IMR-90 (cell line): ENCODE results near the gene SYNE3. TPM values are rescaled to one million over a fixed set of nuclear protein-coding genes. Genes with fewer than 3 reads are reported as not detected.

Source experiments
- ATAC-seq: fragments of 200-7000 bp; cut with Tn5 transposase; 2 replicates; pipeline ENCODE4 v1.9.1; 2020; ENCODE audit warnings: low read depth, mild to moderate bottlenecking, moderate library complexity
- BruUV-seq: library from RNA; stranded (reverse); fragments of 400-500 nt; replicated peaks from 2 replicates; lab custom pipeline; 2021; lab: Mats Ljungman, UMichigan
- CTCF ChIA-PET: fragments of 300-600 bp; formaldehyde crosslinking; extraction: SDS; loops from one replicate; lab custom pipeline; 2021; ENCODE audit warnings: antibody characterized with exemption; lab: Yijun Ruan, JAX
- POLR2A ChIA-PET: fragments of 300-600 bp; sonication (Branson Sonifier 250); formaldehyde crosslinking; loops from one replicate; lab custom pipeline; 2022; ENCODE audit warnings: antibody characterized with exemption; ENCODE audit not compliant: unreplicated experiment; lab: Charles Lee
- DNase-seq: peaks from one replicate; pipeline ENCODE4 v3.0.0; 2013
- H2AFZ ChIP-seq: replicated peaks from 2 replicates; pipeline ENCODE3; 2013; ENCODE audit warnings: low read length, mild to moderate bottlenecking; ENCODE audit not compliant: poor library complexity
- H2AK5ac ChIP-seq: 2 replicates; pipeline ENCODE4 v1.6.1; 2013; ENCODE audit warnings: low read depth, low read length, inconsistent platforms
- H2AK9ac ChIP-seq: replicated peaks from 2 replicates; pipeline ENCODE3; 2013; ENCODE audit warnings: mild to moderate bottlenecking, low read depth, low read length, moderate library complexity; ENCODE audit not compliant: poor library complexity
- H2BK120ac ChIP-seq: 2 replicates; pipeline ENCODE4 v1.6.1; 2013; ENCODE audit warnings: low read depth, low read length, inconsistent platforms
- H2BK15ac ChIP-seq: 3 replicates; pipeline ENCODE4 v1.6.1; 2013; ENCODE audit warnings: low read depth, low read length, inconsistent platforms
- H2BK20ac ChIP-seq: 2 replicates; pipeline ENCODE4 v1.6.1; 2013; ENCODE audit warnings: low read depth, mild to moderate bottlenecking, inconsistent platforms, low read length, moderate library complexity
- H2BK5ac ChIP-seq: 2 replicates; pipeline ENCODE4 v1.6.1; 2013; ENCODE audit warnings: mild to moderate bottlenecking, low read depth, low read length, inconsistent platforms; ENCODE audit not compliant: poor library complexity, severe bottlenecking
- H3K14ac ChIP-seq: replicated peaks from 2 replicates; pipeline ENCODE4 v1.6.1; 2013; ENCODE audit warnings: low read depth, low read length, inconsistent platforms
- H3K18ac ChIP-seq: 2 replicates; pipeline ENCODE4 v1.6.1; 2013; ENCODE audit warnings: low read depth, low read length, control low read depth
- H3K23ac ChIP-seq: 2 replicates; pipeline ENCODE4 v1.6.1; 2013; ENCODE audit warnings: low read depth, low read length, inconsistent platforms
- H3K27ac ChIP-seq: 2 replicates; pipeline ENCODE4 v1.5.1; 2013; ENCODE audit warnings: mild to moderate bottlenecking, control low read depth, low read length; ENCODE audit not compliant: insufficient read depth
- H3K27me3 ChIP-seq: 2 replicates; pipeline ENCODE4 v1.6.1; 2013; ENCODE audit warnings: low read length; ENCODE audit not compliant: control insufficient read depth, insufficient read depth
- H3K36me3 ChIP-seq: 2 replicates; pipeline ENCODE4 v1.6.1; 2013; ENCODE audit warnings: low read length, mixed read lengths; ENCODE audit not compliant: control insufficient read depth, insufficient read depth
- H3K4ac ChIP-seq: 2 replicates; pipeline ENCODE4 v1.6.1; 2013; ENCODE audit warnings: low read depth, low read length, inconsistent platforms
- H3K4me1 ChIP-seq: 2 replicates; pipeline ENCODE4 v1.6.1; 2013; ENCODE audit warnings: low read length, mixed read lengths; ENCODE audit not compliant: control insufficient read depth, insufficient read depth
- H3K4me2 ChIP-seq: 2 replicates; pipeline ENCODE4 v1.6.1; 2013; ENCODE audit warnings: low read depth, mild to moderate bottlenecking, control low read depth, low read length, moderate library complexity
- H3K4me3 ChIP-seq: 2 replicates; pipeline ENCODE4 v1.5.1; 2013; ENCODE audit warnings: low read depth, mild to moderate bottlenecking, control low read depth, low read length, moderate library complexity; ENCODE audit not compliant: insufficient read depth
- H3K56ac ChIP-seq: 2 replicates; pipeline ENCODE4 v1.6.1; 2013; ENCODE audit warnings: low read length, inconsistent platforms; ENCODE audit not compliant: insufficient read depth; ENCODE audit errors: extremely low read depth
- H3K79me1 ChIP-seq, 2 experiments: 2 replicates each; pipeline ENCODE4 v1.6.1; 2013; ENCODE audit warnings: low read length in 2 of 2, inconsistent platforms in 1 of 2, low read depth in 1 of 2
- H3K9ac ChIP-seq: 2 replicates; pipeline ENCODE4 v1.6.1; 2013; ENCODE audit warnings: low read depth, low read length, control low read depth
- H3K9me1 ChIP-seq: 2 replicates; pipeline ENCODE4 v1.6.1; 2013; ENCODE audit warnings: low read length, inconsistent platforms; ENCODE audit not compliant: insufficient read depth
- H3K9me3 ChIP-seq: 2 replicates; pipeline ENCODE4 v1.6.1; 2013; ENCODE audit warnings: low read length; ENCODE audit not compliant: control insufficient read depth, insufficient read depth
- H4K20me1 ChIP-seq: 2 replicates; pipeline ENCODE4 v1.6.1; 2013; ENCODE audit warnings: low read length, inconsistent platforms; ENCODE audit not compliant: insufficient read depth
- H4K5ac ChIP-seq: 2 replicates; pipeline ENCODE4 v1.6.1; 2013; ENCODE audit warnings: mild to moderate bottlenecking, low read depth, low read length, control low read depth
- H4K8ac ChIP-seq, 2 experiments: 2 replicates each; pipeline ENCODE4 v1.6.1; 2013; ENCODE audit warnings: low read depth in 2 of 2, low read length in 2 of 2, control low read depth in 1 of 2, inconsistent platforms in 1 of 2
- H4K91ac ChIP-seq: 2 replicates; pipeline ENCODE4 v1.6.1; 2013; ENCODE audit warnings: low read depth, low read length, inconsistent platforms; ENCODE audit not compliant: insufficient read depth
- CTCF ChIP-seq: conservative IDR thresholded peaks from 2 replicates; pipeline ENCODE4 v1.5.1; 2012; ENCODE audit warnings: mild to moderate bottlenecking, low read depth, low read length, improper control_type of control experiment
- FOS ChIP-seq: fragments of 150-350 bp; IDR thresholded peaks from 2 replicates; pipeline ENCODE4 v1.6.1; 2016; ENCODE audit warnings: low read depth, low read length
- POLR2A ChIP-seq: IDR thresholded peaks from 2 replicates; pipeline ENCODE4 v1.6.1; 2012; ENCODE audit warnings: mild to moderate bottlenecking, low read depth, low read length
- WGBS, 2 experiments: methylation state at CpG; one replicate each; pipeline versions ENCODE4 v1.1.5 to v1.1.7; 2013; ENCODE audit warnings: missing lambda C conversion rate in 2 of 2; ENCODE audit not compliant: insufficient read length in 1 of 2; ENCODE audit errors: extremely low coverage in 2 of 2; 5-methylcytosine and 5-hydroxymethylcytosine counted together
- dilution Hi-C: fragments of 300-500 bp; cut with HindIII; formaldehyde crosslinking; loops from one replicate; pipeline ENCODE4 v1.14.3; 2018; ENCODE audit warnings: low sequenced_read_pairs; ENCODE audit not compliant: unreplicated experiment
- in situ Hi-C: fragments of 300-500 bp; cut with MboI; formaldehyde crosslinking; loops from 3 replicates; pipeline ENCODE4 v1.14.3; 2019; ENCODE audit warnings: low sequenced_read_pairs, inconsistent platforms, mixed read lengths
- intact Hi-C: fragments of 100-400 bp; cut with micrococcal nuclease; formaldehyde crosslinking; loops from 2 replicates; pipeline ENCODE4 v1.10.0; 2022
- polyA plus RNA-seq, 3 experiments: library from polyadenylated mRNA; depleted of rRNA; stranded (reverse); fragments of >200 nt; gene quantifications; 2 replicates each; pipeline ENCODE4 v1.2.3, GENCODE V29; 2012; ENCODE audit warnings: low replicate concordance in 1 of 3
- total RNA-seq: library from RNA; depleted of rRNA; stranded (reverse); fragments of >200 nt; gene quantifications from 2 replicates; pipeline ENCODE4 v1.2.3, GENCODE V29; 2012

The SYNE3 gene
- total and polyA plus RNA-seq, 2 of the 4 experiments (the other 2 are of a cell fraction): 2.9 to 5.0 TPM

GRCh38 chr14:95477411-95478269, 38.8 kb downstream of the SYNE3 start:
- Histone ChIP-seq H3K27ac (no peak overlapping the region), H4K91ac (no peak overlapping the region), H3K23ac (no peak overlapping the region), H3K4me1 (peaks cover 10% of the 10 kb centered on the region), H3K4me2 (no peak overlapping the region), H2BK15ac (no peak overlapping the region), H2BK5ac (no peak overlapping the region), H3K14ac (no peak overlapping the region), H2AFZ (no peak overlapping the region), H3K9me3 (no peaks in the 10 kb centered on the region), H2AK5ac (no peak overlapping the region; the same call in 1 of the 2 replicates), H3K79me1 (peaks cover 0 to 54% of the 10 kb centered on the region in 2 experiments; a peak in 2 of 4 replicates), H2AK9ac (no peak overlapping the region), H3K36me3 (peaks cover 11% of the 10 kb centered on the region; the same call in 1 of the 2 replicates), H2BK120ac (no peak overlapping the region), H3K9me1 (peaks cover 17% of the 10 kb centered on the region; the same call in 1 of the 2 replicates), H3K18ac (no peak overlapping the region), H3K56ac (no peak overlapping the region), H3K9ac (no peak overlapping the region), H3K4me3 (no peak overlapping the region), H2BK20ac (no peak overlapping the region), H4K20me1 (no peaks in the 10 kb centered on the region; the same call in 1 of the 2 replicates), H4K5ac (no peak overlapping the region), H3K27me3 (no peaks in the 10 kb centered on the region), H3K4ac (no peak overlapping the region), H4K8ac (no peak overlapping the region)
- no TSS peak for BruUV-seq
- 89% methylated on average over 5 of the region's 17 CpGs; no CpG with 5 or more reads in 1 of the 2 experiments for WGBS, 2 experiments
- DNase-seq (no peak), ATAC-seq (no peak)
- in situ Hi-C loops: no loop called here
- no peak for TF ChIP-seq CTCF
- TF ChIP-seq POLR2A: no peak
- TF ChIP-seq FOS: no peak
- ChIA-PET POLR2A (no interaction called here), CTCF (no interaction called here)
- intact Hi-C loops: no loop called here
- dilution Hi-C loops: no loop called here
